ENCODE measurements around the gene CPPED1.
A peak's percentile ranks its signal among the peaks of the same experiment; 100 is the strongest.
"Not testable (repeated sequence)": the region's sequence is repeated elsewhere in the genome, so short reads cannot be mapped to it uniquely, and the experiment has no call there.

The CPPED1 gene

GRCh38 chr16:12766208-12766607, 37.5 kb downstream of the CPPED1 start:
- not testable (repeated sequence) for DNase-seq (ENCODE audit: low spot score)

GRCh38 chr16:12764813-12765488, 38.7 kb downstream of the CPPED1 start:
- DNase-seq (ENCODE audit: low spot score): no peak

GRCh38 chr16:12763517-12763916, 40.2 kb downstream of the CPPED1 start:
- no peak for DNase-seq (ENCODE audit: low spot score)

GRCh38 chr16:12760819-12761611, 42.7 kb downstream of the CPPED1 start:
- DNase-seq (ENCODE audit: low spot score): no peak

GRCh38 chr16:12758670-12759558, 44.8 kb downstream of the CPPED1 start:
- no peak for DNase-seq (ENCODE audit: low spot score)

GRCh38 chr16:12758031-12758669, 45.5 kb downstream of the CPPED1 start:
- no peak for DNase-seq (ENCODE audit: low spot score)

- no peak for DNase-seq (ENCODE audit: low spot score)
Measured at GRCh38 chr16:12757546-12757945, 46.1 kb downstream of the CPPED1 start.

- peak; percentile 10 for DNase-seq (ENCODE audit: low spot score)
Measured at GRCh38 chr16:12754824-12755543, 48.7 kb downstream of the CPPED1 start.

- no peak for DNase-seq (ENCODE audit: low spot score)
Measured at GRCh38 chr16:12753203-12754023, 50.3 kb downstream of the CPPED1 start.

GRCh38 chr16:12752159-12752558, 51.5 kb downstream of the CPPED1 start:
- DNase-seq (ENCODE audit: low spot score): no peak

GRCh38 chr16:12750554-12750918, 53.2 kb downstream of the CPPED1 start:
- DNase-seq (ENCODE audit: low spot score): no peak

- no peak for DNase-seq (ENCODE audit: low spot score)
Measured at GRCh38 chr16:12749076-12749475, 54.6 kb downstream of the CPPED1 start.

GRCh38 chr16:12747827-12748226, 55.9 kb downstream of the CPPED1 start:
- no peak for DNase-seq (ENCODE audit: low spot score)

- no peak for DNase-seq (ENCODE audit: low spot score)
Measured at GRCh38 chr16:12747261-12747660, 56.4 kb downstream of the CPPED1 start.

GRCh38 chr16:12744860-12745259, 58.8 kb downstream of the CPPED1 start:
- no peak for DNase-seq (ENCODE audit: low spot score)

- no peak for DNase-seq (ENCODE audit: low spot score)
Measured at GRCh38 chr16:12742741-12743140, 60.9 kb downstream of the CPPED1 start.

GRCh38 chr16:12740986-12741610, 62.6 kb downstream of the CPPED1 start:
- no peak for DNase-seq (ENCODE audit: low spot score)

- DNase-seq (ENCODE audit: low spot score): no peak
Measured at GRCh38 chr16:12739738-12740137, 63.9 kb downstream of the CPPED1 start.

GRCh38 chr16:12737563-12737962, 66.1 kb downstream of the CPPED1 start:
- DNase-seq (ENCODE audit: low spot score): no peak

- DNase-seq (ENCODE audit: low spot score): no peak
Measured at GRCh38 chr16:12735805-12736204, 67.9 kb downstream of the CPPED1 start.

Data from AG08395 (cell line).